Activated CD4-positive, alpha-beta memory T cell treated with anti-CD3 and anti-CD28 coated beads, Interleukin-2, amount 10 ng/mL, durations not matched to agents 7 days and 5 days (primary cell): ENCODE measurements around the gene FAM177A1. TPM values are rescaled to one million over a fixed set of nuclear protein-coding genes. Genes with fewer than 3 reads are reported as not detected.

Source experiments
- CTCF ChIA-PET: fragments of 350-600 bp; sonication (Branson Sonifier 250); formaldehyde crosslinking; loops from one replicate; lab custom pipeline; 2021; ENCODE audit warnings: antibody characterized with exemption, inconsistent platforms; lab: Charles Lee
- POLR2A ChIA-PET: fragments of 350-600 bp; sonication (Branson Sonifier 250); formaldehyde crosslinking; loops from one replicate; lab custom pipeline; 2021; ENCODE audit warnings: antibody characterized with exemption; lab: Charles Lee
- DNase-seq: peaks from one replicate; pipeline ENCODE4 v3.0.0-alpha.2; 2020
- H3K27ac Mint-ChIP-seq: one replicate; pipeline ENCODE4 v1.8.0; 2021; ENCODE audit warnings: mild to moderate bottlenecking, mixed read lengths
- H3K27me3 Mint-ChIP-seq: one replicate; pipeline ENCODE4 v1.8.0; 2021; ENCODE audit warnings: mixed read lengths
- H3K36me3 Mint-ChIP-seq: one replicate; pipeline ENCODE4 v1.8.0; 2021; ENCODE audit warnings: low read depth, mixed read lengths
- H3K4me1 Mint-ChIP-seq: one replicate; pipeline ENCODE4 v1.8.0; 2021; ENCODE audit warnings: mixed read lengths
- H3K4me3 Mint-ChIP-seq: one replicate; pipeline ENCODE4 v1.8.0; 2021; ENCODE audit warnings: mild to moderate bottlenecking, mixed read lengths
- H3K9me3 Mint-ChIP-seq: one replicate; pipeline ENCODE4 v1.8.0; 2021; ENCODE audit warnings: mixed read lengths
- total RNA-seq, 2 experiments: library from RNA; stranded (reverse); gene quantifications; one replicate each; pipeline ENCODE4 v1.2.3, GENCODE V29; 2021

Gene FAM177A1
- total RNA-seq, 2 experiments from 2014 or later: 51.4 to 51.5 TPM

DNA sequence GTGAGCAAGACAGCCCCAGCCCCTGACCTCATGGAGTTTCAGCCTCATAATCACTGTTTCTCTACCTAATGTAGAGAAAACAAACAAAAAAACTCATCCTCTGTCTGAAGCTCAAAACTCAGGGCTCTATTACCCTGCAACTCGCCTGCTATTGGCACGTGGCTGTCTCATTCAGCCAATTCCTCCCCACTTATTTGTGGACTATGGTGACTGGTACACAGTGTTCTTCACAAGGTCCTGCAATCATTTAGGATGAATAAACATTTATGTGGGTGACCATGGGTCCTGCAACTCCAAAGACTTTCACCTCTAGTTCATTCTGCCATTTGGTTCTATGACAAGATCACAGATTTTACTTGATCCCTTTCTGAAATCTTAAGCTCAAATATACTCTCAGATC, 71.0 kb downstream of the FAM177A1 start:
- Mint-ChIP-seq H3K36me3 (peaks cover 73% of the 10 kb centered on the region), H3K4me1 (peaks cover 39% of the 10 kb centered on the region), H3K27ac (no peak overlapping the region), H3K27me3 (no peaks in the 10 kb centered on the region), H3K9me3 (no peaks in the 10 kb centered on the region), H3K4me3 (no peak overlapping the region)
- POLR2A ChIA-PET: interaction anchor here (1.2 kb wide), 1 partner anchor 70 kb away, joined by 4 read pairs; no protein-coding TSS in a partner anchor
- DNase-seq: no peak
- CTCF ChIA-PET: interaction anchor here (0.9 kb wide), 1 partner anchor 288 kb away, joined by 3 read pairs; no protein-coding TSS in a partner anchor

DNA sequence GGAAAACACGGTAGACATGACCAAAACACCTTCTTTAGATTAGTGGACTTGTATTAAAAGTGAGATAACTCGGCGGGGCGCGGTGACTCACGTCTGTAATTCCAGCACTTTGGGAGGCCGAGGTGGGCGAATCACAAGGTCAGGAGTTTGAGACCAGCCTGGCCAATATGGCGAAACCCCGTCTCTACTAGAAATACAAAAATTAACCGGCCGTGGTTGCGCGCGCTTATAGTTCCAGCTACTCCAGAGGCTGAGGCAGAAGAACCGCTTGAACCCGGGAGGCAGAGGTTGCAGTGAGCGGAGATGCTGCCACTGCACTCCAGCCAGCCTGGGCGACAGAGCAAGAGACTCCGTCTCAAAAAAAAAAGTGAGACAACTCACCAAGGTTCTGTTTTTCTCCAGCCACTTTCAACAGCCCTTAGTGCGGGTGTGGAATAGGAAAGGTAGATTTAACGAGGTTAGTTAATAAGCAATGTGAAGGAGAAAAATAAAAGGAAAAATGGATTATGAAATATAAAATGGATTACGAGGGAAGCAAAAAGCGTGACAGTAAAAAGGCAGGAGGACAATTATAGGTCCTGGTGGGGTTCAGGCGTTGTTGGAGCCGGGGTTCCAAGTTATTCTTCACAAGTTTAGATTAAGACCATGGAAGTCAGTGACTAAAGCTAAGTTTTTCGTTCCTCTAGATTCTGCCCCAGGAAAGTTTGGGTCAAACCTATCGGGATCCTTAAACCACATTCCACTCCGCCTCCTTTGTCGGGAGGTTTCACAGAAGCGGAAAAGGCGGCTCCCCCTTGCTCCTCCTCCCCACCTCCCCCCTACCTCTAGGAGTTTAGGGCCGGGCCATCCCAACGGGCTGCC, 75.2 kb downstream of the FAM177A1 start:
- ChIA-PET POLR2A (interaction anchor here (0.8 to 5.3 kb wide), 23 partner anchors 8 to 705 kb away, joined by 3 to 55 read pairs (median 6); partner anchors contain the start of genes BAZ1A, BRMS1L, FAM177A1 and NFKBIA), CTCF (interaction anchor here (1.0 to 3.2 kb wide), 6 partner anchors 75 to 301 kb away, joined by 3 to 16 read pairs (median 4); partner anchors contain the start of genes FAM177A1, NFKBIA and PSMA6)
- H3K4me1 Mint-ChIP-seq: peaks cover 62% of the 10 kb centered on the region
- peak overlapping the region; percentile 91 for H3K4me3 Mint-ChIP-seq
- H3K9me3 Mint-ChIP-seq: no peaks in the 10 kb centered on the region
- no peaks in the 10 kb centered on the region for H3K27me3 Mint-ChIP-seq
- peaks cover 60% of the 10 kb centered on the region for H3K36me3 Mint-ChIP-seq
- DNase-seq: no peak
- H3K27ac Mint-ChIP-seq: peak overlapping the region; percentile 98

DNA sequence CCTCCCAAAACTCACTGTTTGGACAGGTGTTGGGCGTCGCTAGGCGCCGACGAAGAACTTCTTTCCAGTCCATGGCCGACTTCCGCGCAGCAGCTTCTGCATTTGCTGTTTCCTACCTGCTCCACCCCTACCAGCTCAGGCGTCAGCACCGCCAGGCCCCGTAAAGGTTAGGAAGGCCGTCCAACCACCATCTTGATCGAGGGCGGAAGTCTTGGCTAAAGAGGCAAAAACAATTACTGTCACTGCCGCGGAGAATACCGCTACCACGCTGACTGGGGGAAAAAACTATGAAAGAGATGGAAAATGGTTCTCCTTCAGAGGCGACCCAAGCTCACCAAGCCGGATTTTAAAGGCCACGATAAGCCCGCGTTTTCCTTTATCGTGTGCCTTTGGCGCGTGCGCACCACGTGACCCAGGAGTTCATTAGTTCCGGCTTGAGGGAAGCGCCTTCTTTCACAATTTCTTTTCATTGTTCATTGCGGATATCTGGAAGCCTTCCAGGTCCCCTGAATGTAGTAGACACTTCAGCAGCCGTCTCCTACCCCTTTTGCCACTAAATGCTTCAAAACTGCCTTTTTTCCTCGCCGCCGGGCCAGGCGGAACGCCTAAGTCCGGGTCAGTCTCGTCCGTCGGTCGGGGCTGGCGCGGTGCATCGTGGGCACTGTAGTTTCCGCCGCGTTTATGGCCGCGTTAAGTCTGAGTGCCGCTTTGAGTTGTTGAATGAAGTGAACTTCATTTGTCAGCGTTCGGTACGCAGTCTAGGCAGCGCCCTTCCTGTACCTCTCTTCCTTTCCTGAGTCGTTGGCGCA, 76.0 kb downstream of the FAM177A1 start, which contains the start of the genes PPP2R3C and PRORP:
Gene PPP2R3C, minus strand, starts transcription at position 104 of the 809 bp plus-strand sequence. Its CDS starts 31 bp downstream, at position 73.
Gene PRORP, plus strand, starts transcription at position 666 of the 809 bp plus-strand sequence. CDS start 694 bp downstream, outside the sequence.
- Mint-ChIP-seq H3K27me3 (no peaks in the 10 kb centered on the region), H3K27ac (peak within 1 kb of the TSS; percentile 98), H3K9me3 (no peaks in the 10 kb centered on the region), H3K4me3 (peak within 1 kb of the TSS; percentile 91), H3K36me3 (peaks cover 53% of the 10 kb centered on the region), H3K4me1 (peaks cover 59% of the 10 kb centered on the region)
- peak; percentile 92 for DNase-seq
- POLR2A ChIA-PET: interaction anchor here (0.7 to 5.3 kb wide), 26 partner anchors 9 to 704 kb away, joined by 3 to 55 read pairs (median 5); partner anchors contain the start of genes BAZ1A, BRMS1L, FAM177A1 and NFKBIA
- CTCF ChIA-PET: interaction anchor here (0.6 to 3.2 kb wide), 10 partner anchors 19 to 300 kb away, joined by 3 to 16 read pairs (median 4); partner anchors contain the start of genes FAM177A1, NFKBIA and PSMA6

DNA sequence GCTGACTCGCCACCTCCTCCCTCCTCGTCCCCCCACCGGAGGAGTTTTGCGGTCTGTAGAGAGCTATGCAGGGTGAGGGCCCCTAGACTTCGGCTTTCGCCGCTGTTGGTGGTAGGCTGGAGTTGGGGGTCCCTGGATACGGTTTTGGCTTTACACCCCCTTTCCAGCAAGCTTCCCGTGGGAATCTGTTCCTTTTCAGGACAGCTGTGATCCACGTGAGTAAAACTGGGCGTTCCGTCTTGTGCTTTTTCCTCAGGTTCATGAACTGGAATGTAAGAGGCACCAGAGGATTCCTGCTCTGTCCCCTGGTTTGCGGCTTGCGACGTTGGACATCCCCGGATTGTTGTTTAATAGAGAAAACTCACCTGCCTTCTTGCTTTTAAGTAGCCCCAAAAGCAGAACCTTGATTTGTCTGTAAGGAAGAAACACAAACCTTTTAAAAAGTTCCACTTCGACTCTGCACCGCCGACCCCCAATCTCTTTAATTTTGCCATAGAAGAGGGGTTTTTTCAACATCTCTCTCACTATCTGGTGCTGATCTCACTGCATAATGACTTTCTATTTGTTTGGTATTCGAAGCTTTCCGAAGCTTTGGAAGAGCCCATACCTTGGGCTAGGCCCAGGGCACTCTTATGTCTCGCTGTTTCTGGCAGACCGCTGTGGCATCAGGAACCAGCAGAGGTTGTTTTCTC, 76.8 kb downstream of the FAM177A1 start:
- CTCF ChIA-PET: interaction anchor here (0.6 to 3.2 kb wide), 11 partner anchors 18 to 288 kb away, joined by 3 to 16 read pairs (median 4); partner anchors contain the start of genes FAM177A1 and NFKBIA
- peak; percentile 21 for DNase-seq

DNA sequence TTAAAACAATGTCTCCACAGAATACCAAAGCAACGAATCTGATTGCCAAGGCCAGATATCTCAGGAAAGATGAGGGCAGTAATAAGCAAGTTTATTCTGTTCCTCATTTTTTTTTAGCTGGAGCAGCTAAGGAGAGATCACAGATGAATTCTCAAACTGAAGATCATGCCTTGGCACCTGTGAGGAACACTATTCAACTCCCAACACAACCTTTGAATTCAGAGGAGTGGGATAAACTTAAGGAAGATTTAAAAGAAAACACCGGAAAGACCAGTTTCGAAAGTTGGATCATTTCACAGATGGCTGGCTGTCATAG, 77.3 kb downstream of the FAM177A1 start:
- Mint-ChIP-seq H3K4me3 (peak overlapping the region; percentile 91), H3K4me1 (peaks cover 58% of the 10 kb centered on the region), H3K9me3 (no peaks in the 10 kb centered on the region), H3K27me3 (no peaks in the 10 kb centered on the region), H3K36me3 (peaks cover 56% of the 10 kb centered on the region), H3K27ac (peak overlapping the region; percentile 98)
- CTCF ChIA-PET: interaction anchor here (0.6 to 3.2 kb wide), 8 partner anchors 17 to 288 kb away, joined by 3 to 16 read pairs (median 4); partner anchors contain the start of genes FAM177A1 and NFKBIA
- DNase-seq: no peak
- POLR2A ChIA-PET: interaction anchor here (1.0 to 5.3 kb wide), 12 partner anchors 11 to 293 kb away, joined by 3 to 55 read pairs (median 10); partner anchors contain the start of genes FAM177A1, NFKBIA, PSMA6 and SRP54

More for the DNA sequence above, 76.8 kb downstream of the FAM177A1 start:
- Mint-ChIP-seq H3K27me3 (no peaks in the 10 kb centered on the region), H3K4me1 (peaks cover 57% of the 10 kb centered on the region), H3K4me3 (peak overlapping the region; percentile 91), H3K36me3 (peaks cover 55% of the 10 kb centered on the region), H3K27ac (peak overlapping the region; percentile 98), H3K9me3 (no peaks in the 10 kb centered on the region)
- POLR2A ChIA-PET: interaction anchor here (0.7 to 5.3 kb wide), 20 partner anchors 8 to 660 kb away, joined by 3 to 55 read pairs (median 6); partner anchors contain the start of genes BAZ1A, FAM177A1, NFKBIA and PSMA6

DNA sequence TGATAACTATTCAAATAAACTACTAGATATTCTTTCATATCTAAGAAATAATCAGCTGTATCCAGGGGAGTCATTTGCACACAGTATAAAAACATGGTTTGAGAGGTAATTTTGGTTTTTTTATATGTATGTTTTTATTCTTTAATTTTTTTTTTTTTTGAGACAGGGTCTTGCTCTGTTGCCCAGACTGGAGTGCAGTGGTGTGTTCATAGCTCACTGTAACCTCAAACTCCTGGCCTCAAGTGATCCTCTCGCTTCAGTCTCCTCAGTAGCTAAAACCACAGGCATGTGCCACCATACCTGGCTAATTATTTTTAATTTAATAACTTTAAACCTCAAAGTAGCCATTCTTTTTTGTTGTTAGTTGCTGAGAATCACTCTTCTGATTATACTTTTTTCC, 78.1 kb downstream of the FAM177A1 start:
- ChIA-PET POLR2A (interaction anchor here (0.6 to 5.3 kb wide), 9 partner anchors 77 to 279 kb away, joined by 3 to 55 read pairs (median 5); partner anchors contain the start of genes FAM177A1, NFKBIA, PSMA6 and SRP54), CTCF (interaction anchor here (1.0 to 3.2 kb wide), 4 partner anchors 78 to 287 kb away, joined by 3 to 16 read pairs (median 4); partner anchors contain the start of genes FAM177A1 and NFKBIA)
- Mint-ChIP-seq H3K4me3 (peak overlapping the region; percentile 91), H3K27me3 (no peaks in the 10 kb centered on the region), H3K9me3 (no peaks in the 10 kb centered on the region), H3K4me1 (peaks cover 57% of the 10 kb centered on the region), H3K36me3 (peaks cover 56% of the 10 kb centered on the region), H3K27ac (no peak overlapping the region)
- no peak for DNase-seq

Other genes starting within 250 kb of the FAM177A1 start
- 10 to 100 TPM; 49.8 to 53.1 TPM for gene BAZ1A, start 170.9 kb upstream of the FAM177A1 start, total RNA-seq
- 10 to 100 TPM; 69.4 to 71.2 TPM for gene SRP54, start 63.3 kb upstream of the FAM177A1 start, total RNA-seq
- gene PPP2R3C, start 75.7 kb downstream of the FAM177A1 start, total RNA-seq: 10 to 100 TPM; 51.7 to 59.4 TPM
- 10 to 100 TPM; 43.3 to 44.9 TPM for gene PRORP, start 76.3 kb downstream of the FAM177A1 start, total RNA-seq
- gene PSMA6, start 246.1 kb downstream of the FAM177A1 start, total RNA-seq: 100 to 1,000 TPM; 235 to 242 TPM